HepG2 (cell line): Measurements from ENCODE around the gene AMZ1. TPM values are rescaled to one million over a fixed set of nuclear protein-coding genes. Genes with fewer than 3 reads are reported as not detected.
A peak's percentile ranks its signal among the peaks of the same experiment; 100 is the strongest.

Experiments used
- AGO2 ChIP-seq: fragments of 200-400 bp; formaldehyde crosslinking; optimal IDR thresholded peaks from 2 replicates; pipeline ENCODE3; 2017; ENCODE audit warnings: mild to moderate bottlenecking, low read depth, low read length, moderate library complexity
- CHD2 ChIP-seq: IDR thresholded peaks from 2 replicates; pipeline ENCODE4 v1.6.1; 2011; ENCODE audit warnings: low read depth, low read length, improper control_type of control experiment
- KDM6A ChIP-seq: IDR thresholded peaks from 2 replicates; pipeline ENCODE4 v1.6.1; 2016; ENCODE audit warnings: low read depth
- SAFB2 ChIP-seq: sonication (generic); formaldehyde crosslinking; IDR thresholded peaks from 2 replicates; pipeline ENCODE4 v1.5.1; 2020; ENCODE audit warnings: missing genetic modification reagents, low read depth, mild to moderate bottlenecking, borderline replicate concordance
- TBL1XR1 ChIP-seq: fragments of 150-350 bp; IDR thresholded peaks from 2 replicates; pipeline ENCODE4 v1.6.1; 2014; ENCODE audit warnings: borderline replicate concordance, low read length; ENCODE audit not compliant: partially characterized antibody
- ZBTB40 ChIP-seq, 2 experiments: fragments of 450-650 bp in 1 of 2; sonication (generic) in 1 of 2; formaldehyde crosslinking in 1 of 2; IDR thresholded peaks; 2 replicates each; pipeline versions ENCODE4 v1.6.1 to v1.8.0; 2016 to 2022; ENCODE audit warnings: antibody characterized with exemption in 1 of 2, mild to moderate bottlenecking in 1 of 2, missing genetic modification reagents in 1 of 2
- ZNF839 ChIP-seq: sonication (generic); formaldehyde crosslinking; IDR thresholded peaks from 2 replicates; pipeline ENCODE4 v1.4.0; 2020; ENCODE audit warnings: missing genetic modification reagents, mild to moderate bottlenecking, borderline replicate concordance
- ZNF883 ChIP-seq: sonication (generic); formaldehyde crosslinking; IDR thresholded peaks from 2 replicates; pipeline ENCODE4 v1.5.1; 2020; ENCODE audit warnings: mild to moderate bottlenecking, missing genetic modification reagents; ENCODE audit errors: not compliant biosample characterization
- polyA plus RNA-seq, 8 experiments: library from polyadenylated mRNA; depleted of rRNA in 3 of 8; stranded (reverse) in 7 of 8; unstranded in 1 of 8; fragments of >200 nt; fragmentation: Illumina TruSeq in 4 of 8; extraction: Trizol in 4 of 8; gene quantifications; 2 replicates each; pipeline versions ENCODE4 v1.2.1 to v1.2.3, GENCODE V29; 2011 to 2016; ENCODE audit warnings: low read depth in 4 of 8, missing spikeins in 1 of 8, mixed read lengths in 1 of 8; ENCODE audit not compliant: insufficient read depth in 1 of 8
- total RNA-seq, 5 experiments: library from RNA; depleted of rRNA; stranded (reverse); fragments of >200 nt; fragmentation: Illumina TruSeq; extraction: Trizol; gene quantifications; 2 replicates each; pipeline ENCODE4 v1.2.3, GENCODE V29; 2016; ENCODE audit warnings: low read depth in 1 of 5

Gene AMZ1
- total and polyA plus RNA-seq, 2 of the 13 experiments (the other 11 are each of a cell fraction or from before 2014, with no cell fraction given), result 0.03 TPM; not detected in 1

- no peak for TF ChIP-seq ZBTB40 (IDR thresholded peaks at IDR 0.05)
- peak; percentile 16; the same call in 1 of the 2 replicates for TF ChIP-seq ZBTB40 (CRISPR knock-in tag; IDR thresholded peaks at IDR 0.05)
- peak; percentile 15 for TF ChIP-seq AGO2
- no peak for TF ChIP-seq SAFB2 (CRISPR knock-in tag)
- TF ChIP-seq ZNF883 (CRISPR knock-in tag), result peak; percentile 13
- no peak for TF ChIP-seq KDM6A (CRISPR knock-in tag)
- TF ChIP-seq TBL1XR1, result no peak
- no peak for TF ChIP-seq CHD2
- TF ChIP-seq ZNF839 (CRISPR knock-in tag), result no peak
These were observed 47.1 kb upstream of the AMZ1 start (continued) for GRCh38 chr7:2640846-2641316.
